IPS DF 4.7 (cell line): ENCODE data around the gene TRAPPC3.
A peak's percentile ranks its signal among the peaks of the same experiment; 100 is the strongest.

ENCODE experiments used
- DNase-seq: peaks from one replicate; pipeline ENCODE4 v3.0.0-alpha.2; 2013; ENCODE audit warnings: low spot score; ENCODE audit errors: extremely low read depth

The TRAPPC3 gene

GRCh38 chr1:36154335-36154734 lies 5.0 kb upstream of the TRAPPC3 start:
- no peak for DNase-seq

GRCh38 chr1:36153476-36153875 lies 4.2 kb upstream of the TRAPPC3 start:
- no peak for DNase-seq

- no peak for DNase-seq
These were observed 2.5 kb upstream of the TRAPPC3 start for GRCh38 chr1:36151845-36152203.

- no peak for DNase-seq
These were observed 2.0 kb upstream of the TRAPPC3 start for GRCh38 chr1:36151134-36151844.

GRCh38 chr1:36150296-36151133 lies 1.2 kb upstream of the TRAPPC3 start:
- peak; percentile 44 for DNase-seq

- DNase-seq = no peak
These were observed 648 bp upstream of the TRAPPC3 start for GRCh38 chr1:36149973-36150295.

GRCh38 chr1:36148821-36149236 lies 457 bp downstream of the TRAPPC3 start:
- DNase-seq = no peak

GRCh38 chr1:36144413-36144812 lies 4.9 kb downstream of the TRAPPC3 start:
- DNase-seq = no peak

- no peak for DNase-seq
These were observed 5.9 kb downstream of the TRAPPC3 start for GRCh38 chr1:36143424-36143823.

- no peak for DNase-seq
These were observed 7.2 kb downstream of the TRAPPC3 start for GRCh38 chr1:36142121-36142520.

GRCh38 chr1:36139521-36139920 lies 9.8 kb downstream of the TRAPPC3 start:
- DNase-seq = no peak

GRCh38 chr1:36137776-36138175 lies 11.5 kb downstream of the TRAPPC3 start:
- DNase-seq = no peak

- no peak for DNase-seq
These were observed 12.1 kb downstream of the TRAPPC3 start for GRCh38 chr1:36137226-36137625.

GRCh38 chr1:36136535-36136934 lies 12.8 kb downstream of the TRAPPC3 start:
- DNase-seq = no peak

- DNase-seq = no peak
These were observed 13.5 kb downstream of the TRAPPC3 start for GRCh38 chr1:36135796-36136195.

- DNase-seq = no peak
These were observed 14.0 kb downstream of the TRAPPC3 start for GRCh38 chr1:36135330-36135667.

- DNase-seq = peak; percentile 44
These were observed 14.6 kb downstream of the TRAPPC3 start for GRCh38 chr1:36134505-36135329.

- DNase-seq = no peak
These were observed 15.3 kb downstream of the TRAPPC3 start for GRCh38 chr1:36134031-36134430.

GRCh38 chr1:36133484-36133883 lies 15.8 kb downstream of the TRAPPC3 start:
- no peak for DNase-seq

- no peak for DNase-seq
These were observed 17.3 kb downstream of the TRAPPC3 start for GRCh38 chr1:36132029-36132428.

- no peak for DNase-seq
These were observed 20.4 kb downstream of the TRAPPC3 start for GRCh38 chr1:36128905-36129206.

- no peak for DNase-seq
These were observed 21.0 kb downstream of the TRAPPC3 start for GRCh38 chr1:36128126-36128904.
